GM19455 (cell line): ENCODE data around the gene STT3A.

Experiments used
- ATAC-seq: cut with Tn5 transposase; IDR thresholded peaks from one replicate; pipeline ENCODE4 v1.9.1; 2021; ENCODE audit not compliant: unreplicated experiment

The STT3A gene

GRCh38 chr11:125587480-125587879 lies 5.2 kb upstream of the STT3A start:
- ATAC-seq, result no peak

- no peak for ATAC-seq
Measured at GRCh38 chr11:125588505-125588904, 4.1 kb upstream of the STT3A start.

GRCh38 chr11:125591649-125592304 lies 875 bp upstream of the STT3A start:
- ATAC-seq, result peak; percentile 27

GRCh38 chr11:125593114-125593820 lies 615 bp downstream of the STT3A start:
- no peak for ATAC-seq

- ATAC-seq, result no peak
Measured at GRCh38 chr11:125594958-125595357, 2.3 kb downstream of the STT3A start.

GRCh38 chr11:125600663-125601062 lies 8.0 kb downstream of the STT3A start:
- no peak for ATAC-seq

- no peak for ATAC-seq
Measured at GRCh38 chr11:125603207-125603606, 10.6 kb downstream of the STT3A start.

GRCh38 chr11:125605417-125605816 lies 12.8 kb downstream of the STT3A start:
- ATAC-seq, result no peak

- no peak for ATAC-seq
Measured at GRCh38 chr11:125609545-125609944, 16.9 kb downstream of the STT3A start.

GRCh38 chr11:125618383-125618782 lies 25.7 kb downstream of the STT3A start:
- no peak for ATAC-seq

GRCh38 chr11:125621995-125622394 lies 29.3 kb downstream of the STT3A start:
- ATAC-seq, result no peak

GRCh38 chr11:125623064-125623463 lies 30.4 kb downstream of the STT3A start:
- no peak for ATAC-seq

GRCh38 chr11:125624756-125625213 lies 32.1 kb downstream of the STT3A start, which contains the start of gene CHEK1:
Gene CHEK1 (plus strand): TSS chr11:125625163. CDS start chr11:125626769, 1,606 bp downstream.
- no peak for ATAC-seq

- ATAC-seq, result no peak
Measured at GRCh38 chr11:125625225-125625629, 32.6 kb downstream of the STT3A start.

GRCh38 chr11:125625630-125626287 lies 33.1 kb downstream of the STT3A start:
- ATAC-seq, result peak; percentile 82

GRCh38 chr11:125626288-125626950 lies 33.8 kb downstream of the STT3A start:
- ATAC-seq, result peak; percentile 20

GRCh38 chr11:125627236-125627910 lies 34.7 kb downstream of the STT3A start:
- no peak for ATAC-seq

- no peak for ATAC-seq
Measured at GRCh38 chr11:125637840-125638239, 45.2 kb downstream of the STT3A start.

GRCh38 chr11:125638315-125638714 lies 45.7 kb downstream of the STT3A start:
- no peak for ATAC-seq

- ATAC-seq, result no peak
Measured at GRCh38 chr11:125645871-125646270, 53.2 kb downstream of the STT3A start.
